Stimulated activated CD4-positive, alpha-beta T cell treated with anti-CD3 and anti-CD28 coated beads, Interleukin-1b, Interleukin-23, amount 100 ng/mL, for 4 hours (primary cell): Measurements from ENCODE around the gene ACSF2.

Source experiments
- DNase-seq, 2 donors: peaks; one replicate each; pipeline ENCODE4 v3.0.0-alpha.2; 2020; ENCODE audit warnings: low read depth in 2 of 2

ACSF2 gene

GRCh38 chr17:50478391-50479381, 52.7 kb downstream of the ACSF2 start, which contains the start of gene RSAD1:
RSAD1 (plus strand) TSS chr17:50478860; CDS start chr17:50478885, 25 bp downstream.
- peak; percentile 76 to 81 for DNase-seq

DNA sequence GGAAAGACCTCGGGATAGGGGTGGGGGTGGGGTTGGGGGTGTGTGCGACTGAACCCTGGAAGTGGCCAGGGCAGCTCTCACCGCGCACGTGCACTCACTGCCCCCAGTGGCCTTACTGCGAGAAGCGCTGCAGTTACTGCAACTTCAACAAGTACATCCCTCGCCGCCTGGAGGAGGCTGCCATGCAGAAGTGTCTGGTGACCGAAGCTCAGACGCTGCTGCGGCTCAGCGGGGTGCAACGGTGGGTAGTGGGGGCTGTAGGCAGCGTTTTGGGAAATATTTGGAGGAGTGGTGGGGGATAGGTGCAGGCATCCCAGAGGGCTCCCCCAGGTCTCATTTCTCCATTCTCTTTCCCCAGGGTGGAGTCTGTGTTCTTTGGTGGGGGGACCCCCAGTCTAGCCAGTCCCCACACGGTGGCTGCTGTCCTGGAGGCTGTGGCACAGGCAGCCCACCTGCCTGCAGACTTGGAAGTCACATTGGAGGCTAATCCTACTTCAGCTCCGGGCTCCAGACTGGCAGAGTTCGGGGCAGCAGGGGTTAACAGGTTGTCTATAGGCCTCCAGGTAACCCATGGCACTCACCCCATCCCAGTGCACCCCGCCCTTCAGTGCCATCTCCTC, 53.6 kb downstream of the ACSF2 start:
- DNase-seq: peak; percentile 51 to 53

GRCh38 chr17:50480142-50480764, 54.2 kb downstream of the ACSF2 start:
- DNase-seq: no peak

- DNase-seq: no peak
These were observed 55.0 kb downstream of the ACSF2 start for GRCh38 chr17:50480854-50481490.

GRCh38 chr17:50481648-50482047, 55.6 kb downstream of the ACSF2 start:
- no peak for DNase-seq

DNA sequence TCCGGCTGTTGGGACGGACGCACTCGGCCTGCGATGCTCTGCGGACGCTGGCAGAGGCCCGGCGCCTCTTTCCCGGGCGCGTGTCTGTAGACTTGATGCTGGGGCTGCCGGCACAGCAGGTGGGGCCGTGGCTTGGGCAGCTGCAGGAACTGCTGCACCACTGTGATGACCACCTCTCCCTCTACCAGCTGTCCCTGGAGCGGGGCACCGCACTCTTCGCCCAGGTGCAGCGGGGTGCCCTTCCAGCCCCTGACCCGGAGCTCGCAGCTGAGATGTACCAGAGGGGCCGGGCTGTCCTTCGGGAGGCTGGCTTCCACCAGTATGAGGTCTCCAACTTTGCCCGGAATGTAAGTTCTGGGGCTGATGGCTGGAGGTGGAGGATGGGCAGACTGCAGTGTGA, 56.1 kb downstream of the ACSF2 start:
- DNase-seq: no peak

DNA sequence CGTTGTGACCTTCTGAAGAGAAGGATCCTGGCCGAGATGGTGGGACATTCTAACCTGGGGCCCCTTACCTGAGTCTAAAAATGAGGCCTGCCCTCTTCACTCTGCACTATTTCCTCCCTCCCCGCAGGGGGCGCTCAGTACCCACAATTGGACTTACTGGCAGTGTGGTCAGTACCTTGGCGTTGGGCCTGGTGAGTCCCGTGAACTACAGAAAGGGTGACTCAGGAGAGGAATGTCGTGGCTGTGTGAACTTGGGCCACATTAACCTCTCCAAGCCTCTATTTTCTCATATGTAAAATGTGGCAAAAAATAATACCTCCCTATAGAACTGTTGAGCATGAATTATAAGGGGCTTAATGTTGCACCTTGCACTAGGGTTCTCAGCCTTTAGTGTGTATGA, 56.5 kb downstream of the ACSF2 start:
- DNase-seq: peak; percentile 42 to 65

GRCh38 chr17:50483266-50483665, 57.2 kb downstream of the ACSF2 start:
- DNase-seq: no peak

- no peak for DNase-seq
These were observed 58.6 kb downstream of the ACSF2 start for GRCh38 chr17:50484386-50485155.

DNA sequence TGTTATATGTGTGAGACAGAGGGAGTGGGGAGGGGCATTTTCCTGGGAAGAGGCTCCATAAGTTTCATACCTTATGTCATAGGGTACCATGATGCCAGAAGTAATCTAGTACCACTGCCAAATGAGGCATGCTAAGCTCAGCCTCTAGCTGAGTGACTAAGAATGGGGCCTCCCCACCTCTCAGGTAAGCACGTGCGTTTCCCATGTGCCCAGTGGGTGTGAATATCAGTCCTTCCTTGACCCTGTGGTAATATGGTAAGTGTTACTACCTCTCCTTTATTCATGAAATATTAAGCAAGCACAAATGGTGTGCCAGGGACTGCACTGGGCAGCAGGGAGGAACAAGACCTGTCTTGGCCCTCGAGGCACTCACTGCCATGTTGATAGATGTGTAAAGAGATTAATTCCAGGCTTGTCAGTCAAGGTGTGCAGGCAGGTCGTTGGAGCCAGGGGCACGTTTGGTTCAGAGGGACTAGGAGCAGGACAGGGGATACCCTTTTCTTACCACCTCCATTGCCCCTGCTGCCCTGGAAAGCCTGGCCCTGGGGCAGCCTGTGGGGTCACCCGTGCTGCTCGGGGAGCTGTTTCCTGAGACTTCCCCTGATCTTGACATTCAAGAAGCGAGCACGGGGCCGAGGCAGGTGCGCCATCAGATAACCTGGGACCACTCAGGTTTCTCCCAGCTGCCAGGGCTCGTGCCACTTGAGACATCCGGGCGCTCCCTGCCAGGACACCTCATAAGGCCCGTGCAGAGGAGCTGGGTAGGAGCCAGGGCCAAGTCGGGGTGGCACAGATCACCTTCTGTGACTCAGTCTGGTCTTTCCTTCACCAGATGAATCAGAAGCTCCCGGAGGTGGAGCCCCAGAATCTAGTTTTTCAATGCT, 61.4 kb downstream of the ACSF2 start:
- peak in 1 of 2 donors; percentile 17 for DNase-seq

- no peak for DNase-seq
These were observed 62.9 kb downstream of the ACSF2 start for GRCh38 chr17:50488880-50489279.

- no peak for DNase-seq
These were observed 65.5 kb downstream of the ACSF2 start for GRCh38 chr17:50491505-50491904.

DNA sequence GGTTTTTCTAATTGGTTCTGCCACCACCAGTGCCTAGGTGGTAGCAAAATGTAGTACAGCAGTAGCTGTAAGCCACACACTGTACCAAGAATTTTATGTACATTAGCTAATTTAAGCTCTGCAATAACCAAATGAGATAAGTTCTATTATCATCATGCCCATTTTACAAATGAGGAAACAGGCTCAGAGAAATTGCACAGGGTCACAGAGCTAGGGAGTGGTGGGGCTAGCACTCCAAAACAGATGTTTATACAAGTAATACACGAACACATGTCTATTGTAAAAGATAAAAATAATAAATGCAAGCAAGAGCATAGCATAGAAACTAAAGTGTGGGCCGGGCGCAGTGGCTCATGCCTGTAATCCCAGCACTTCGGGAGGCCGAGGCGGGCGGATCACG, 66.2 kb downstream of the ACSF2 start:
- no peak for DNase-seq

GRCh38 chr17:50493744-50494143, 67.7 kb downstream of the ACSF2 start:
- DNase-seq: no peak

- no peak for DNase-seq
These were observed 69.3 kb downstream of the ACSF2 start for GRCh38 chr17:50495217-50495823.

GRCh38 chr17:50495918-50496317, 69.9 kb downstream of the ACSF2 start:
- no peak for DNase-seq

- DNase-seq: no peak
These were observed 72.2 kb downstream of the ACSF2 start for GRCh38 chr17:50498021-50498874.

DNA sequence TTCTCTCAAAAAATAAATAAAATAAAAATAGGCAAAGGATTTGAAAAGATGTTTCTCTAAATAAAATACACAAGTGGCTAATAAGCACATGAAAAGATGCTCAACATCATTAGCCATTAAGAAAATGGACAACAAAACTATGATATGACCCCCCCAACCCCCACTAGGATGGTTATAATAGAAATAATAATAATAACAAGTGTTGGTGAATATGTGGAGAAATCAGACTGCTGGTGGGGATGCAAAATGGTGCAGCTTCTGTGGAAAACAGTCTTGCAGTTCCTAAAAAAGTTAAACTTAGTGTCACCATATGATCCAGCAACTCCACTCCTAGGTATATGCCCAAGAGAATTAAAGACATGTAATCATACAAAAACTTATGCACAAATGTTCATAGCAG, 73.3 kb downstream of the ACSF2 start:
- DNase-seq: no peak

- no peak for DNase-seq
These were observed 73.7 kb downstream of the ACSF2 start for GRCh38 chr17:50499721-50500120.
